ENCODE data around the gene ITGAE.

GRCh38 chr17:3739422-3740124, 61.4 kb downstream of the ITGAE start:
- TF ChIP-seq USF2 (IDR thresholded peaks at IDR 0.05; ENCODE audit: borderline replicate concordance, low read depth, low read length) (no peak), FOXK2 (IDR thresholded peaks at IDR 0.05) (no peak), ZZZ3 (IDR thresholded peaks at IDR 0.05; ENCODE audit: control insufficient read depth, insufficient read length, low read depth) (no peak), RCOR1 (conservative IDR thresholded peaks at IDR 0.05; ENCODE audit: low read depth, low read length) (no peak)
- TF ChIP-seq, protein P1, sequence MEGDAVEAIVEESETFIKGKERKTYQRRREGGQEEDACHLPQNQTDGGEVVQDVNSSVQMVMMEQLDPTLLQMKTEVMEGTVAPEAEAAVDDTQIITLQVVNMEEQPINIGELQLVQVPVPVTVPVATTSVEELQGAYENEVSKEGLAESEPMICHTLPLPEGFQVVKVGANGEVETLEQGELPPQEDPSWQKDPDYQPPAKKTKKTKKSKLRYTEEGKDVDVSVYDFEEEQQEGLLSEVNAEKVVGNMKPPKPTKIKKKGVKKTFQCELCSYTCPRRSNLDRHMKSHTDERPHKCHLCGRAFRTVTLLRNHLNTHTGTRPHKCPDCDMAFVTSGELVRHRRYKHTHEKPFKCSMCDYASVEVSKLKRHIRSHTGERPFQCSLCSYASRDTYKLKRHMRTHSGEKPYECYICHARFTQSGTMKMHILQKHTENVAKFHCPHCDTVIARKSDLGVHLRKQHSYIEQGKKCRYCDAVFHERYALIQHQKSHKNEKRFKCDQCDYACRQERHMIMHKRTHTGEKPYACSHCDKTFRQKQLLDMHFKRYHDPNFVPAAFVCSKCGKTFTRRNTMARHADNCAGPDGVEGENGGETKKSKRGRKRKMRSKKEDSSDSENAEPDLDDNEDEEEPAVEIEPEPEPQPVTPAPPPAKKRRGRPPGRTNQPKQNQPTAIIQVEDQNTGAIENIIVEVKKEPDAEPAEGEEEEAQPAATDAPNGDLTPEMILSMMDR (IDR thresholded peaks at IDR 0.05 in 2 of 3, conservative IDR thresholded peaks at IDR 0.05 in 1 of 3; ENCODE audit: control insufficient read depth in 2 of 3, extremely low read depth in 1 of 3, insufficient read depth in 1 of 3, low read depth in 3 of 3, low read length in 3 of 3) = no peak

Measured in GM12878 (cell line).